ENCODE data around the gene GFOD1. TPM values are rescaled to one million over a fixed set of nuclear protein-coding genes. Genes with fewer than 3 reads are reported as not detected.

The GFOD1 gene
- total and polyA plus RNA-seq, 8 donors = 0.76 to 29.4 (median 11.4) TPM

DNA sequence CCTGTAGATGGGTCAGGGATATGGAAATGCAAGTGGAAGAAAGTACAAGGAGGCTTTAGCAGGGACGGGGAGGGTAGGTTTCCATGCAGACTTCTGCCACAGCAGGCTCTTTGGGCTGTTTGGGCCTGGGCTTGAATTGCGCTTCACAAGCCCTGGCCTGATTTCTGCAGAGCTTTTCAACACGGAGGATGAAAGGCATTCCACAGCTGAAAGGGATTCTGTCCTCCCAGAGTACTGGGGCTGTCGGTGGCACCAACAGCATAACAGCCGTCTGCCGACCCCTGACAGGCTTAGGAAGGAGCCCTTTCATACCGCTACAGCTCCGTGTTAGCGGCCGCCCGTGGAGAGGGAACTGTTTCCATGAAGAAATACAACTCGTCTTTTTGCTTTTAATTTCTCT is 136.1 kb downstream of the GFOD1 start:
- Histone ChIP-seq H3K27ac (no peak overlapping the region), H3K4me3 (no peak overlapping the region), H3K27me3 (no peaks in the 10 kb centered on the region), H3K36me3 (no peaks in the 10 kb centered on the region), H3K4me1 (peaks cover 13 to 26% (median 20%) of the 10 kb centered on the region in 4 donors), H3K9me3 (no peaks in the 10 kb centered on the region)
- DNase-seq = no peak
- TF ChIP-seq POLR2AphosphoS5 (IDR thresholded peaks at IDR 0.05) (no peak), POLR2A (IDR thresholded peaks at IDR 0.05) (no peak), EP300 (IDR thresholded peaks at IDR 0.05) (no peak)
- TF ChIP-seq, protein P1, sequence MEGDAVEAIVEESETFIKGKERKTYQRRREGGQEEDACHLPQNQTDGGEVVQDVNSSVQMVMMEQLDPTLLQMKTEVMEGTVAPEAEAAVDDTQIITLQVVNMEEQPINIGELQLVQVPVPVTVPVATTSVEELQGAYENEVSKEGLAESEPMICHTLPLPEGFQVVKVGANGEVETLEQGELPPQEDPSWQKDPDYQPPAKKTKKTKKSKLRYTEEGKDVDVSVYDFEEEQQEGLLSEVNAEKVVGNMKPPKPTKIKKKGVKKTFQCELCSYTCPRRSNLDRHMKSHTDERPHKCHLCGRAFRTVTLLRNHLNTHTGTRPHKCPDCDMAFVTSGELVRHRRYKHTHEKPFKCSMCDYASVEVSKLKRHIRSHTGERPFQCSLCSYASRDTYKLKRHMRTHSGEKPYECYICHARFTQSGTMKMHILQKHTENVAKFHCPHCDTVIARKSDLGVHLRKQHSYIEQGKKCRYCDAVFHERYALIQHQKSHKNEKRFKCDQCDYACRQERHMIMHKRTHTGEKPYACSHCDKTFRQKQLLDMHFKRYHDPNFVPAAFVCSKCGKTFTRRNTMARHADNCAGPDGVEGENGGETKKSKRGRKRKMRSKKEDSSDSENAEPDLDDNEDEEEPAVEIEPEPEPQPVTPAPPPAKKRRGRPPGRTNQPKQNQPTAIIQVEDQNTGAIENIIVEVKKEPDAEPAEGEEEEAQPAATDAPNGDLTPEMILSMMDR (IDR thresholded peaks at IDR 0.05) = no peak
- intact Hi-C loops (cut with DNase I; ENCODE audit: low total_unique reads) = no loop called here
- WGBS, 5 donors = 71 to 85% (median 79%) methylated on average over 12 of the region's 12 CpGs

DNA sequence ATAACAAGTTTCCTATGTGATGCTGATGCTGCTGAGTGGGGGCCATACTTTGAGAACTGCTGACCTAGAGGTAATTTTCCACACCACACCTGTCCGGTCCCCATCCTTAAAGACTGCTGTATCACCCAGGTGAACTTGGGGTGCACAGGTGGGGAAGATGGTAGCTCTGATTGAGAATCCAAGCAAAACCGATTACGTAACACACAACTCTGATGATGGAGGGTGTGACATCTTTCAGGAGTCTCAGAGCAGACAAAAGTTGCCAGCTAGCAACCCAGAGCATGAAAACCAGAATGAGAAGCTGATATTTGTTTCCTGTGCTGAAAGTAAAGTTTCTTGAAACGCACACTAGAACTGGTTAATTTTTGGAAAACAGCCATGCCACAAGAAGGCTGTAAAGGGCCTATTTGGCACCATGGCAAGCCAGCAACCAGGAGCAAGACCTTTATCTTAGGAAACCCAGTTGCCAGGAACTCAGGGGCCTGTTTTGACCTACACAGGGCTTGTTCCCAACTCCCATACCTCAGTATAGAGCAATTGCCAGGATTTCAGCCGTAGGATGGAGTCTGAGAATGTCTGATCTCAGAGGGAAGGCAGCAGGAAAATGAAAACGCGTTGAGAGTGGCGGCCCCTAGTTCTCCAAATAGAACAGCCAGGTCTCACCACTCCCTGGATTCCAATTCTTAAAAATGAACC is 137.4 kb downstream of the GFOD1 start:
- H3K4me3 ChIP-seq = no peak overlapping the region
- H3K4me1 ChIP-seq = peaks cover 8 to 13% (median 10%) of the 10 kb centered on the region in 4 donors
- 85 to 93% (median 89%) methylated on average over 8 of the region's 8 CpGs for WGBS, 5 donors
- intact Hi-C loops (cut with DNase I; ENCODE audit: low total_unique reads) = no loop called here
- no peaks in the 10 kb centered on the region for H3K27me3 ChIP-seq
- DNase-seq = no peak
- TF ChIP-seq EP300 (IDR thresholded peaks at IDR 0.05) (no peak), POLR2A (IDR thresholded peaks at IDR 0.05) (no peak)
- TF ChIP-seq, protein P1 (IDR thresholded peaks at IDR 0.05) = no peak
- H3K36me3 ChIP-seq = no peaks in the 10 kb centered on the region
- H3K27ac ChIP-seq = no peak overlapping the region
- no peaks in the 10 kb centered on the region for H3K9me3 ChIP-seq

DNA sequence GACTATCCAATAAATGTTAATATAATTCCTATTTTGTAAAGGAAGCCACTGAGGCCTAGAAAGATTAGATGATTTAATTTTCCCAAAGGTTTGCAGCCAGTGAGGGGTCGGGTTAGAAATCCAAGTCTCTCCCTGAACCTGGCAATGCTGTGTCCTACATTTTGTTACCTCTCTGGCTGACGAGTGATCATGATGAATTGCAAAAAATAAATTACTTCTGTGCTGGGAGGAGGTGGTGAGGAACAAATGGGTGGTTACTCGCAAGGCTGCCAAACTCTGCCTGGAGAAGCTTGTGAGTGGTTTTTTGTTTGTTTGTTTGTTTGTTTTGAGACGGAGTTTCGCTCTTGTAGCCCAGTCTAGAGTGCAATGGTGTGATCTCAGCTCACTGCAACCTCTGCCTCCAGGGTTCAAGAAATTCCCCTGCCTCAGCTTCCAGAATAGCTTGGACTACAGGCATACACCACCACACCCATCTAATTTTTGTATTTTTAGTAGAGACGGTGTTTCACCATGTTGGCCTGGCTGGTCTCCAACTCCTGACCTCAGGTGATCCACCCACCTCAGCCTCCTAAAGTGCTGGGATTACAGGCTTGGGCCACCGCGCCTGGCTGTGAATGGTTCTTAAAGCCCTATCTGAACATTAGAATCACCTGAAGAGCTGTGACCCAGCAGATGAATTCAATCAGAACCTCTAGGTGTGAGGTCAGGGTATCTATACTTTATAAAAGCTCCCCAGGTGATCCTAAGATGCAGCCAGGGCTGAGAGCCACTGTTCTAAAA is 138.9 kb downstream of the GFOD1 start:
- Histone ChIP-seq H3K4me1 (no peaks in the 10 kb centered on the region), H3K27me3 (no peaks in the 10 kb centered on the region), H3K27ac (no peak overlapping the region), H3K9me3 (no peaks in the 10 kb centered on the region), H3K36me3 (no peaks in the 10 kb centered on the region), H3K4me3 (no peak overlapping the region)
- TF ChIP-seq POLR2A (IDR thresholded peaks at IDR 0.05) (no peak), POLR2AphosphoS5 (IDR thresholded peaks at IDR 0.05) (no peak)
- intact Hi-C loops (cut with DNase I; ENCODE audit: low total_unique reads) = no loop called here
- no peak for DNase-seq
- WGBS, 5 donors = 76 to 84% (median 82%) methylated on average over 8 of the region's 8 CpGs

DNA sequence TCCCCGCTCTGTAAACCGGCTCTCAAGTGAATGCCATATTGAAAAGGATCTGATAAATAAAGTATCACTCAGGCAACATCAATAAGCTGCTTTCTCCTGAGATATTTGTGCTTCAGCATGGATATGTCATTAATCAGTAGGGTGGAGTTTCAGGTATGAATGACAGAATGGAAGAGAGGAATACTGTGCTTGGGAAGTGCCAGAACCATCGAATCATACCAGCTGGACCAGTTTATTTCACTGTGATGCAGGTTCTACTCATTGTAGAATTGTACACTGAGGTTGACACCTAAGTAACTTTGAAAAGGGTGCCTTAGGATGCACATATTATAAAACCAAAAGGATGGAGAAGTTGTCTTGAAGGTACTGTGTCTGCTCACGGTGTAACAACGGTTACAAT is 141.2 kb downstream of the GFOD1 start:
- no peak for TF ChIP-seq POLR2A (IDR thresholded peaks at IDR 0.05)
- no peak for TF ChIP-seq POLR2AphosphoS5 (IDR thresholded peaks at IDR 0.05)
- TF ChIP-seq, protein P1 (IDR thresholded peaks at IDR 0.05) = no peak
- no peak for TF ChIP-seq EP300 (IDR thresholded peaks at IDR 0.05)
- DNase-seq = no peak
- H3K27me3 ChIP-seq = no peaks in the 10 kb centered on the region
- no peak overlapping the region for H3K4me3 ChIP-seq
- 77 to 91% (median 90%) methylated on average over 5 of the region's 5 CpGs for WGBS, 5 donors
- H3K27ac ChIP-seq = no peak overlapping the region
- no peaks in the 10 kb centered on the region for H3K4me1 ChIP-seq
- peaks cover 0 to 11% (median 5%) of the 10 kb centered on the region in 4 donors for H3K9me3 ChIP-seq
- intact Hi-C loops (cut with DNase I; ENCODE audit: low total_unique reads) = no loop called here
- H3K36me3 ChIP-seq = no peaks in the 10 kb centered on the region

Data from stomach (tissue), 9 donors.